Inflammatory macrophage treated with lipopolysaccharide for 4 hours (primary cell): ENCODE results near the gene DCAF6.

Experiments used
- DNase-seq: peaks from one replicate; pipeline ENCODE4 v3.0.0-alpha.2; 2020

The DCAF6 gene

GRCh38 chr1:167973832-167974231, 37.3 kb downstream of the DCAF6 start:
- no peak for DNase-seq

GRCh38 chr1:167974698-167975097, 38.2 kb downstream of the DCAF6 start:
- DNase-seq: no peak

- no peak for DNase-seq
Measured at GRCh38 chr1:167977245-167977644, 40.8 kb downstream of the DCAF6 start.

GRCh38 chr1:167981933-167982332, 45.5 kb downstream of the DCAF6 start:
- no peak for DNase-seq

- peak; percentile 50 for DNase-seq
Measured at GRCh38 chr1:167983797-167984420, 47.4 kb downstream of the DCAF6 start.

GRCh38 chr1:167984886-167985489, 48.5 kb downstream of the DCAF6 start:
- DNase-seq: peak; percentile 11

GRCh38 chr1:167987174-167987573, 50.7 kb downstream of the DCAF6 start:
- no peak for DNase-seq

GRCh38 chr1:167991546-167991945, 55.1 kb downstream of the DCAF6 start:
- DNase-seq: no peak

GRCh38 chr1:167993720-167994119, 57.2 kb downstream of the DCAF6 start:
- no peak for DNase-seq

GRCh38 chr1:167994560-167994959, 58.1 kb downstream of the DCAF6 start:
- DNase-seq: no peak

GRCh38 chr1:167995038-167995437, 58.6 kb downstream of the DCAF6 start:
- DNase-seq: no peak

- DNase-seq: no peak
Measured at GRCh38 chr1:167996266-167996665, 59.8 kb downstream of the DCAF6 start.

- DNase-seq: no peak
Measured at GRCh38 chr1:167997037-167997575, 60.6 kb downstream of the DCAF6 start.

GRCh38 chr1:167999877-168000276, 63.4 kb downstream of the DCAF6 start:
- no peak for DNase-seq

GRCh38 chr1:168000656-168001055, 64.2 kb downstream of the DCAF6 start:
- DNase-seq: no peak

- DNase-seq: no peak
Measured at GRCh38 chr1:168001213-168001612, 64.7 kb downstream of the DCAF6 start.

GRCh38 chr1:168004531-168004930, 68.0 kb downstream of the DCAF6 start:
- DNase-seq: no peak

- no peak for DNase-seq
Measured at GRCh38 chr1:168005529-168005928, 69.0 kb downstream of the DCAF6 start.

GRCh38 chr1:168007691-168008090, 71.2 kb downstream of the DCAF6 start:
- DNase-seq: no peak

GRCh38 chr1:168008595-168008994, 72.1 kb downstream of the DCAF6 start:
- DNase-seq: no peak

GRCh38 chr1:168009322-168009721, 72.8 kb downstream of the DCAF6 start:
- no peak for DNase-seq

- DNase-seq: no peak
Measured at GRCh38 chr1:168019407-168019806, 82.9 kb downstream of the DCAF6 start.

- DNase-seq: peak; percentile 3
Measured at GRCh38 chr1:168031198-168031597, 94.7 kb downstream of the DCAF6 start.

- peak; percentile 0 for DNase-seq
Measured at GRCh38 chr1:168031627-168032026, 95.1 kb downstream of the DCAF6 start.

GRCh38 chr1:168032029-168032428, 95.5 kb downstream of the DCAF6 start:
- DNase-seq: peak; percentile 70
